OCI-LY7 (cell line): ENCODE data around the gene AIP.

Experiments
- CTCF ChIP-seq: fragments of 200-600 bp; sonication (generic); conservative IDR thresholded peaks from 2 replicates; pipeline ENCODE4 v1.5.1; 2014; ENCODE audit warnings: mild to moderate bottlenecking, antibody characterized with exemption, low read length, moderate library complexity, mixed read lengths
- EZH2phosphoT487 ChIP-seq: fragments of 200-600 bp; sonication (generic); IDR thresholded peaks from 2 replicates; pipeline ENCODE4 v1.6.1; 2018; ENCODE audit warnings: low read depth, borderline replicate concordance, mild to moderate bottlenecking, mixed run types, antibody characterized with exemption, low read length, moderate library complexity, mixed read lengths

DNA sequence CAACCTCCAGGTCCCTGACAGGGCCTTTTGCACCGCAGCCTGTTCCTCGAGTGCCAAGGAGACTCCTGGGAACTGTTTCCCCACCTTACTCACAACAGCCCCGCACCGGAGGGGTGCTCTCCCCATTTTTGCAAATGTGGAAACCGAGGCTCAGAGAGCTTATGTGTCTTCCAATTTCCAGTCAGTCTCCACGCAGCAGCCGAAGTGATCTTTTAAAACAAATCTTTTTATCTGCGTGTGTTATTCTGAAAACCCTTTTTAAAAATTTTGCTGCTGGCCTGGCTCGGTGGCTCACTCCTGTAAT is 13.4 kb upstream of the AIP start:
- TF ChIP-seq CTCF, result peak; percentile 41; the same call in 1 of the 2 replicates
- TF ChIP-seq EZH2phosphoT487, result no peak
